DOHH2 (cell line): ENCODE results near the gene CD1D.
A peak's percentile ranks its signal among the peaks of the same experiment; 100 is the strongest.

ENCODE experiments used
- H3F3A ChIP-seq: fragments of 200-600 bp; sonication (generic), shearing (Covaris generic); 2 replicates; pipeline ENCODE4 v1.6.0; 2016; ENCODE audit warnings: antibody characterized with exemption, mild to moderate bottlenecking; ENCODE audit not compliant: control insufficient read depth, insufficient read depth
- H3K27ac ChIP-seq: fragments of 200-600 bp; sonication (generic); 2 replicates; pipeline ENCODE4 v1.5.1; 2014; ENCODE audit warnings: low read depth, mild to moderate bottlenecking, low read length, moderate library complexity
- H3K27me3 ChIP-seq: fragments of 200-600 bp; sonication (generic); 2 replicates; pipeline ENCODE4 v1.6.1; 2014; ENCODE audit warnings: mild to moderate bottlenecking, low read length, mixed read lengths; ENCODE audit not compliant: control insufficient read depth
- H3K36me3 ChIP-seq: fragments of 200-600 bp; sonication (generic); 2 replicates; pipeline ENCODE4 v1.6.1; 2014; ENCODE audit warnings: mild to moderate bottlenecking, low read length, moderate library complexity, mixed read lengths; ENCODE audit not compliant: control insufficient read depth
- H3K4me1 ChIP-seq: fragments of 200-600 bp; sonication (generic); 2 replicates; pipeline ENCODE4 v1.6.1; 2014; ENCODE audit warnings: mild to moderate bottlenecking, low read length, mixed read lengths; ENCODE audit not compliant: control insufficient read depth
- H3K4me2 ChIP-seq: fragments of 200-600 bp; sonication (generic); 2 replicates; pipeline ENCODE4 v1.6.0; 2014; ENCODE audit warnings: mild to moderate bottlenecking, low read length, moderate library complexity
- H3K4me3 ChIP-seq: fragments of 200-600 bp; sonication (generic); 2 replicates; pipeline ENCODE4 v1.5.1; 2014; ENCODE audit warnings: mild to moderate bottlenecking, low read length, mixed read lengths
- H3K79me2 ChIP-seq: fragments of 200-600 bp; sonication (generic); 2 replicates; pipeline ENCODE4 v1.6.1; 2014; ENCODE audit warnings: mild to moderate bottlenecking, low read length, mixed read lengths; ENCODE audit not compliant: control insufficient read depth
- H3K9me2 ChIP-seq: fragments of 200-600 bp; sonication (generic); replicated peaks from 2 replicates; pipeline ENCODE4 v1.6.1; 2014; ENCODE audit warnings: mild to moderate bottlenecking, low read length, mixed read lengths; ENCODE audit not compliant: control insufficient read depth
- H3K9me3 ChIP-seq: fragments of 200-600 bp; sonication (generic); 2 replicates; pipeline ENCODE4 v1.6.1; 2014; ENCODE audit warnings: antibody characterized with exemption, low read length, mixed read lengths; ENCODE audit not compliant: control insufficient read depth, insufficient read depth
- H4K20me1 ChIP-seq: fragments of 200-600 bp; sonication (generic); 2 replicates; pipeline ENCODE4 v1.6.0; 2014; ENCODE audit warnings: low read depth, mild to moderate bottlenecking, antibody characterized with exemption, low read length, moderate library complexity; ENCODE audit not compliant: control insufficient read depth, insufficient read depth
- EZH2phosphoT487 ChIP-seq: fragments of 200-600 bp; sonication (generic); IDR thresholded peaks from 2 replicates; pipeline ENCODE4 v1.6.1; 2017; ENCODE audit warnings: borderline replicate concordance, mild to moderate bottlenecking, antibody characterized with exemption, low read length, moderate library complexity, mixed read lengths
- TF ChIP-seq, protein P1 (sequence below): fragments of 200-600 bp; sonication (generic); IDR thresholded peaks from one replicate; pipeline ENCODE4 v1.5.1; 2014; ENCODE audit warnings: antibody characterized with exemption, mild to moderate bottlenecking, low read depth, low read length; ENCODE audit not compliant: poor library complexity, severe bottlenecking

The CD1D gene

DNA sequence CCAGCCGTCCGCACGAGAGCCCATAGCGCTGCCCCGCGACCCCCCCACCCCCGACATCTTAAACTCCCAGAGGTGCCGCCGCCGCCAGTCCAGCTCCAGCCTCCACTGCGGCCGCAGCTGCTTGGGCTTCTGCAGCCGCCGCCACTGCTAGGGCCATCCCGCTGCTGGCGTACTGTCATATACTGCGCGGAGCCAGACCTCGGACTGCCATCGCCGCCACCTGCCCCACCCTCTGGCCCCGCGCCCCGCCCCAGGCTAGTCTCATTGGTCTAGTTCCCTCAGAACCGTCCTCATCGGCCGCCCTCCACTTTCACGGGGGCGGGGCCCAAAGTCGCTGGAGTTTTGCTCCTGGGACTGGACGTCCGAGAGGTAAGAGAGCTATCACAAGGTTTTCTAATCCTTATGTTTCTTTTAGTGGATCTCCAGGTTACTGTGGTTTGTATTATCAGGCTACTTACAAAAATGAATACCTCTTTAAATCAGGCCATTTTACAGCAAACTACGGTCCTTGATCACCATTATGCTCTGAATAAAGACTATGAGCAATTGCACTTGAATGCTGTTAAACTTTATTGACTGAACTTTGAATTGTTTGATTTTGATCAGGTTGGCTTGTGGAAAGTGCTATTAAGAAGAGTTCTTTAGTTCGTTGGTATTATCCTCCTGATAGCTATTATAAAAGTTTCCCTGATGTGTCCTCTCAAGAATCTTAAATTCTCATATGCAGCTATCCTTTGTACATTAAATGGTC, 2.8 kb upstream of the CD1D start:
- H3K9me2 ChIP-seq: no peaks in the 10 kb centered on the region
- peaks cover 19% of the 10 kb centered on the region for H3K27me3 ChIP-seq
- no peaks in the 10 kb centered on the region for H3K36me3 ChIP-seq
- no peaks in the 10 kb centered on the region for H3K9me3 ChIP-seq
- peak overlapping the region; percentile 49 for H3K4me2 ChIP-seq
- no peak overlapping the region for H3K27ac ChIP-seq
- H4K20me1 ChIP-seq: no peaks in the 10 kb centered on the region
- H3K4me3 ChIP-seq: peak overlapping the region; percentile 43
- H3K79me2 ChIP-seq: no peaks in the 10 kb centered on the region
- H3F3A ChIP-seq: peaks cover 6% of the 10 kb centered on the region
- TF ChIP-seq, protein P1, sequence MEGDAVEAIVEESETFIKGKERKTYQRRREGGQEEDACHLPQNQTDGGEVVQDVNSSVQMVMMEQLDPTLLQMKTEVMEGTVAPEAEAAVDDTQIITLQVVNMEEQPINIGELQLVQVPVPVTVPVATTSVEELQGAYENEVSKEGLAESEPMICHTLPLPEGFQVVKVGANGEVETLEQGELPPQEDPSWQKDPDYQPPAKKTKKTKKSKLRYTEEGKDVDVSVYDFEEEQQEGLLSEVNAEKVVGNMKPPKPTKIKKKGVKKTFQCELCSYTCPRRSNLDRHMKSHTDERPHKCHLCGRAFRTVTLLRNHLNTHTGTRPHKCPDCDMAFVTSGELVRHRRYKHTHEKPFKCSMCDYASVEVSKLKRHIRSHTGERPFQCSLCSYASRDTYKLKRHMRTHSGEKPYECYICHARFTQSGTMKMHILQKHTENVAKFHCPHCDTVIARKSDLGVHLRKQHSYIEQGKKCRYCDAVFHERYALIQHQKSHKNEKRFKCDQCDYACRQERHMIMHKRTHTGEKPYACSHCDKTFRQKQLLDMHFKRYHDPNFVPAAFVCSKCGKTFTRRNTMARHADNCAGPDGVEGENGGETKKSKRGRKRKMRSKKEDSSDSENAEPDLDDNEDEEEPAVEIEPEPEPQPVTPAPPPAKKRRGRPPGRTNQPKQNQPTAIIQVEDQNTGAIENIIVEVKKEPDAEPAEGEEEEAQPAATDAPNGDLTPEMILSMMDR: no peak
- no peak for TF ChIP-seq EZH2phosphoT487
- H3K4me1 ChIP-seq: peaks cover 61% of the 10 kb centered on the region

- Histone ChIP-seq H3K4me2 (peak overlapping the region; percentile 71), H3K9me3 (no peaks in the 10 kb centered on the region), H3K36me3 (no peaks in the 10 kb centered on the region), H3K27ac (peak overlapping the region; percentile 42), H3K27me3 (peaks cover 19% of the 10 kb centered on the region), H3K4me3 (peak overlapping the region; percentile 74), H4K20me1 (no peaks in the 10 kb centered on the region), H3K79me2 (no peaks in the 10 kb centered on the region), H3K4me1 (peaks cover 61% of the 10 kb centered on the region), H3K9me2 (no peaks in the 10 kb centered on the region), H3F3A (peaks cover 6% of the 10 kb centered on the region)
- TF ChIP-seq, protein P1: peak; percentile 55
- no peak for TF ChIP-seq EZH2phosphoT487
These were observed 1.2 kb upstream of the CD1D start for GRCh38 chr1:158179301-158180041.

- H3K9me2 ChIP-seq: no peaks in the 10 kb centered on the region
- H3K4me2 ChIP-seq: peak overlapping the region; percentile 71
- no peak overlapping the region for H3K27ac ChIP-seq
- H3K4me3 ChIP-seq: peak overlapping the region; percentile 74
- peaks cover 6% of the 10 kb centered on the region for H3F3A ChIP-seq
- no peaks in the 10 kb centered on the region for H4K20me1 ChIP-seq
- no peaks in the 10 kb centered on the region for H3K36me3 ChIP-seq
- H3K79me2 ChIP-seq: no peaks in the 10 kb centered on the region
- H3K9me3 ChIP-seq: no peaks in the 10 kb centered on the region
- peaks cover 52% of the 10 kb centered on the region for H3K4me1 ChIP-seq
- TF ChIP-seq, protein P1: no peak
- TF ChIP-seq EZH2phosphoT487: no peak
- H3K27me3 ChIP-seq: peaks cover 19% of the 10 kb centered on the region
These were observed 855 bp downstream of the CD1D start for GRCh38 chr1:158181577-158181922.
